NB4 (cell line): ENCODE results near the gene SLFN11.

ENCODE experiments used
- DNase-seq: peaks from one replicate; pipeline ENCODE4 v3.0.0; 2010; ENCODE audit warnings: low read depth
- H3K4me3 ChIP-seq: one replicate; pipeline ENCODE4 v1.5.1; 2011; ENCODE audit warnings: mild to moderate bottlenecking, low read depth, low read length, moderate library complexity
- CTCF ChIP-seq: IDR thresholded peaks from one replicate; pipeline ENCODE4 v1.5.1; 2012; ENCODE audit warnings: low read depth, low read length
- MAX ChIP-seq: IDR thresholded peaks from 2 replicates; pipeline ENCODE4 v1.6.1; 2011; ENCODE audit warnings: low read depth, low read length
- MYC ChIP-seq: IDR thresholded peaks from 2 replicates; pipeline ENCODE4 v1.6.1; 2011; ENCODE audit warnings: low read depth, low read length
- POLR2A ChIP-seq: IDR thresholded peaks from 2 replicates; pipeline ENCODE4 v1.6.1; 2011; ENCODE audit warnings: mild to moderate bottlenecking; ENCODE audit not compliant: insufficient read length; ENCODE audit errors: extremely low read depth

Gene SLFN11

GRCh38 chr17:35322749-35323148 is 50.7 kb downstream of the SLFN11 start:
- no peak overlapping the region for H3K4me3 ChIP-seq
- no peak for DNase-seq
- TF ChIP-seq MYC (no peak), CTCF (no peak), POLR2A (no peak), MAX (no peak)

- TF ChIP-seq MYC (no peak), POLR2A (no peak), CTCF (no peak), MAX (no peak)
- no peak overlapping the region for H3K4me3 ChIP-seq
- no peak for DNase-seq
Measured at GRCh38 chr17:35315971-35316370, 57.5 kb downstream of the SLFN11 start.

GRCh38 chr17:35315283-35315682 is 58.1 kb downstream of the SLFN11 start:
- H3K4me3 ChIP-seq, result no peak overlapping the region
- TF ChIP-seq CTCF (no peak), POLR2A (no peak), MYC (no peak), MAX (no peak)
- no peak for DNase-seq

- H3K4me3 ChIP-seq, result no peak overlapping the region
- DNase-seq, result no peak
- TF ChIP-seq MYC (no peak), MAX (no peak), CTCF (no peak), POLR2A (no peak)
Measured at GRCh38 chr17:35314415-35315216, 58.8 kb downstream of the SLFN11 start.

- TF ChIP-seq CTCF (no peak), POLR2A (no peak), MYC (no peak)
- H3K4me3 ChIP-seq, result no peak overlapping the region
- DNase-seq, result no peak
Measured at GRCh38 chr17:35313875-35314409, 59.5 kb downstream of the SLFN11 start.
